ENCODE data around the gene DTD1. TPM values are rescaled to one million over a fixed set of nuclear protein-coding genes. Genes with fewer than 3 reads are reported as not detected.
A peak's percentile ranks its signal among the peaks of the same experiment; 100 is the strongest.

Gene DTD1
- total RNA-seq, 3 donors from 2014 or later = 10.9 to 18.1 (median 14.1) TPM

- no peak for TF ChIP-seq CTCF (IDR thresholded peaks at IDR 0.05)
- peaks cover 4% of the 10 kb centered on the region for H3K4me1 ChIP-seq (ENCODE audit: low read depth)
- peak; percentile 58 for ATAC-seq
- H3K4me3 ChIP-seq = no peak overlapping the region
- DNase-seq = no peak
- H3K9me3 ChIP-seq = no peaks in the 10 kb centered on the region
- no peaks in the 10 kb centered on the region for H3K36me3 ChIP-seq (ENCODE audit: low read depth)
- intact Hi-C loops (cut with DNase I, micrococcal nuclease) = no loop called here
Observed at GRCh38 chr20:18692447-18692846, 104.6 kb downstream of the DTD1 start.

DNA sequence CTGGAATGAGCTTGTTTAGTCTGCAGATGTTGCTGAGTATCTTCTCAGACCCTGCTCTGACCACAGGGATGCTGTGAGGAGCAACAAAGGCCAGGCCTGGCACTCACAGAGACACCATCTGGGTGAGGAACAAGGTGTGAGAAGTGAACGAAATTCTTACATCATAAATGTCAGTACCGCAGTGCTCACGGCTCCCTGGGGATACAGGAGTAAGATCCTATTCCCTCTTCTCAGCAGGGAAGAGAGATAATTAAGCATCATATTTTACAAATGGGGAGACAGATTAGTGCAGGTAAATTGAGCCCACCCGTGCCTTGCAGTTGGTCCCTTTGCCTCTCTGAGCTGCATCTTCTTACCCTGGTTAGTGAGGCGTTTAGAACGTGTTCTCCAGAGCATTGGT lies 106.2 kb downstream of the DTD1 start:
- ATAC-seq (no peak), DNase-seq (no peak)
- intact Hi-C loops (cut with DNase I, micrococcal nuclease) = no loop called here
- TF ChIP-seq CTCF (IDR thresholded peaks at IDR 0.05) = no peak
- no peaks in the 10 kb centered on the region for H3K9me3 ChIP-seq
- H3K4me3 ChIP-seq = no peak overlapping the region
- peaks cover 4% of the 10 kb centered on the region for H3K4me1 ChIP-seq (ENCODE audit: low read depth)
- no peaks in the 10 kb centered on the region for H3K36me3 ChIP-seq (ENCODE audit: low read depth)

GRCh38 chr20:18695175-18695574 lies 107.3 kb downstream of the DTD1 start:
- Histone ChIP-seq H3K9me3 (no peaks in the 10 kb centered on the region), H3K4me1 (ENCODE audit: low read depth) (peaks cover 4% of the 10 kb centered on the region), H3K4me3 (no peak overlapping the region), H3K36me3 (ENCODE audit: low read depth) (no peaks in the 10 kb centered on the region)
- DNase-seq (no peak), ATAC-seq (no peak)
- TF ChIP-seq CTCF (IDR thresholded peaks at IDR 0.05) = no peak
- intact Hi-C loops (cut with DNase I, micrococcal nuclease) = no loop called here

GRCh38 chr20:18698735-18699380 lies 111.0 kb downstream of the DTD1 start:
- intact Hi-C loops (cut with DNase I, micrococcal nuclease) = no loop called here
- no peaks in the 10 kb centered on the region for H3K36me3 ChIP-seq (ENCODE audit: low read depth)
- no peak for ATAC-seq
- H3K9me3 ChIP-seq = no peaks in the 10 kb centered on the region
- no peaks in the 10 kb centered on the region for H3K4me1 ChIP-seq (ENCODE audit: low read depth)
- no peak for DNase-seq
- H3K4me3 ChIP-seq = no peak overlapping the region
- TF ChIP-seq CTCF (IDR thresholded peaks at IDR 0.05) = no peak

GRCh38 chr20:18701969-18702368 lies 114.1 kb downstream of the DTD1 start:
- DNase-seq (no peak), ATAC-seq (no peak)
- H3K4me1 ChIP-seq (ENCODE audit: low read depth) = no peaks in the 10 kb centered on the region
- H3K36me3 ChIP-seq (ENCODE audit: low read depth) = no peaks in the 10 kb centered on the region
- H3K9me3 ChIP-seq = no peaks in the 10 kb centered on the region
- H3K4me3 ChIP-seq = no peak overlapping the region
- no peak for TF ChIP-seq CTCF (IDR thresholded peaks at IDR 0.05)
- intact Hi-C loops (cut with DNase I, micrococcal nuclease) = no loop called here

- no peak for TF ChIP-seq CTCF (IDR thresholded peaks at IDR 0.05)
- no peak overlapping the region for H3K4me3 ChIP-seq
- no peaks in the 10 kb centered on the region for H3K4me1 ChIP-seq (ENCODE audit: low read depth)
- DNase-seq = no peak
- no peak for ATAC-seq
- no peaks in the 10 kb centered on the region for H3K36me3 ChIP-seq (ENCODE audit: low read depth)
- intact Hi-C loops (cut with DNase I, micrococcal nuclease) = no loop called here
- H3K9me3 ChIP-seq = no peaks in the 10 kb centered on the region
Observed at GRCh38 chr20:18702736-18703135, 114.9 kb downstream of the DTD1 start.

Measured in mucosa of descending colon (tissue), 3 donors.